ENCODE measurements around the gene GRK5.

Gene GRK5

GRCh38 chr10:119343011-119343601, 135.7 kb downstream of the GRK5 start:
- DNase-seq (ENCODE audit: low read depth) = no peak

- DNase-seq (ENCODE audit: low read depth) = no peak
Observed at GRCh38 chr10:119344381-119344780, 137.0 kb downstream of the GRK5 start.

GRCh38 chr10:119346095-119346832, 138.9 kb downstream of the GRK5 start:
- DNase-seq (ENCODE audit: low read depth) = no peak

GRCh38 chr10:119347181-119347974, 140.0 kb downstream of the GRK5 start:
- DNase-seq (ENCODE audit: low read depth) = no peak

- DNase-seq (ENCODE audit: low read depth) = no peak
Observed at GRCh38 chr10:119348106-119348505, 140.7 kb downstream of the GRK5 start.

GRCh38 chr10:119348516-119349240, 141.3 kb downstream of the GRK5 start:
- no peak for DNase-seq (ENCODE audit: low read depth)

- DNase-seq (ENCODE audit: low read depth) = no peak
Observed at GRCh38 chr10:119349341-119349740, 142.0 kb downstream of the GRK5 start.

GRCh38 chr10:119349937-119350501, 142.6 kb downstream of the GRK5 start:
- no peak for DNase-seq (ENCODE audit: low read depth)

- no peak for DNase-seq (ENCODE audit: low read depth)
Observed at GRCh38 chr10:119350502-119351097, 143.2 kb downstream of the GRK5 start.

GRCh38 chr10:119351189-119351588, 143.8 kb downstream of the GRK5 start:
- DNase-seq (ENCODE audit: low read depth) = no peak

- no peak for DNase-seq (ENCODE audit: low read depth)
Observed at GRCh38 chr10:119352042-119352441, 144.7 kb downstream of the GRK5 start.

- no peak for DNase-seq (ENCODE audit: low read depth)
Observed at GRCh38 chr10:119352807-119353206, 145.4 kb downstream of the GRK5 start.

- DNase-seq (ENCODE audit: low read depth) = no peak
Observed at GRCh38 chr10:119353421-119353820, 146.1 kb downstream of the GRK5 start.

GRCh38 chr10:119355930-119356329, 148.6 kb downstream of the GRK5 start:
- DNase-seq (ENCODE audit: low read depth) = no peak

- no peak for DNase-seq (ENCODE audit: low read depth)
Observed at GRCh38 chr10:119357412-119358151, 150.2 kb downstream of the GRK5 start.

- no peak for DNase-seq (ENCODE audit: low read depth)
Observed at GRCh38 chr10:119358152-119358512, 150.8 kb downstream of the GRK5 start.

GRCh38 chr10:119358567-119358966, 151.2 kb downstream of the GRK5 start:
- no peak for DNase-seq (ENCODE audit: low read depth)

GRCh38 chr10:119359025-119359424, 151.7 kb downstream of the GRK5 start:
- no peak for DNase-seq (ENCODE audit: low read depth)

GRCh38 chr10:119360181-119360921, 153.0 kb downstream of the GRK5 start:
- DNase-seq (ENCODE audit: low read depth) = no peak

- no peak for DNase-seq (ENCODE audit: low read depth)
Observed at GRCh38 chr10:119361037-119361436, 153.7 kb downstream of the GRK5 start.
